ENCODE results near the gene MOB3B. TPM values are rescaled to one million over a fixed set of nuclear protein-coding genes. Genes with fewer than 3 reads are reported as not detected.

MOB3B gene
- total RNA-seq, 2 experiments from 2014 or later = 0.25 to 0.30 TPM

DNA sequence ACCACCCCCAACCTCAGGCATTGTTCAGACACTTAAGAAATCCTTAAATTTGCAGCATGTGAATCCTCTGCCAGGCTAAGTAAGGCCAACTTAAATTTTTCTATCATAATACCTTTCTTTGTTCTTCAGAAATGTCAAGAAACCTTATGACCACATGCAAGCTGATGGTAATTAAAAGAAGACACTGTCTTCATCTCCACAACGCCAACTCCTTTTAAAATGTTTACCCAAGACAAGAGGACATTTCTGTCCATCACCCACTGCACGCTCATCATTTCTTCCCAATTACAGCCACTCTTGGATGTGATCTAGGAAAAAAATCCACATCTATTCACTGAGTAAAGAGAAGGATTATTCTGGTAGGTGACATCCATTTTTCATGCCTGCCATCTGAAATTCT lies 11.6 kb downstream of the MOB3B start:
- H3K27me3 Mint-ChIP-seq = no peaks in the 10 kb centered on the region
- H3K4me1 Mint-ChIP-seq (ENCODE audit: low read depth) = no peaks in the 10 kb centered on the region
- DNase-seq = no peak
- Histone ChIP-seq H3K27me3 (ENCODE audit: control insufficient read depth in 1 of 2, insufficient read depth in 2 of 2, low read length in 2 of 2) (no peaks in the 10 kb centered on the region), H3K36me3 (ENCODE audit: insufficient read depth, low read length) (no peaks in the 10 kb centered on the region), H3K27ac (ENCODE audit: low read depth in 1 of 2, low read length in 2 of 2) (no peak overlapping the region), H3K4me3 (ENCODE audit: low read length) (no peak overlapping the region), H3K4me1 (ENCODE audit: insufficient read depth, low read length) (no peaks in the 10 kb centered on the region), H3K9me3 (ENCODE audit: control insufficient read depth in 1 of 2, insufficient read depth in 1 of 2, low read length in 2 of 2) (no peaks in the 10 kb centered on the region)
- POLR2A ChIA-PET = no interaction called here
- H3K4me3 Mint-ChIP-seq = no peak overlapping the region
- no peak overlapping the region for H3K27ac Mint-ChIP-seq
- CTCF ChIA-PET = no interaction called here
- no peak for ATAC-seq (ENCODE audit: poor library complexity)
- no peaks in the 10 kb centered on the region for H3K36me3 Mint-ChIP-seq (ENCODE audit: low read depth)
- H3K9me3 Mint-ChIP-seq = no peaks in the 10 kb centered on the region
- TF ChIP-seq, protein P1, sequence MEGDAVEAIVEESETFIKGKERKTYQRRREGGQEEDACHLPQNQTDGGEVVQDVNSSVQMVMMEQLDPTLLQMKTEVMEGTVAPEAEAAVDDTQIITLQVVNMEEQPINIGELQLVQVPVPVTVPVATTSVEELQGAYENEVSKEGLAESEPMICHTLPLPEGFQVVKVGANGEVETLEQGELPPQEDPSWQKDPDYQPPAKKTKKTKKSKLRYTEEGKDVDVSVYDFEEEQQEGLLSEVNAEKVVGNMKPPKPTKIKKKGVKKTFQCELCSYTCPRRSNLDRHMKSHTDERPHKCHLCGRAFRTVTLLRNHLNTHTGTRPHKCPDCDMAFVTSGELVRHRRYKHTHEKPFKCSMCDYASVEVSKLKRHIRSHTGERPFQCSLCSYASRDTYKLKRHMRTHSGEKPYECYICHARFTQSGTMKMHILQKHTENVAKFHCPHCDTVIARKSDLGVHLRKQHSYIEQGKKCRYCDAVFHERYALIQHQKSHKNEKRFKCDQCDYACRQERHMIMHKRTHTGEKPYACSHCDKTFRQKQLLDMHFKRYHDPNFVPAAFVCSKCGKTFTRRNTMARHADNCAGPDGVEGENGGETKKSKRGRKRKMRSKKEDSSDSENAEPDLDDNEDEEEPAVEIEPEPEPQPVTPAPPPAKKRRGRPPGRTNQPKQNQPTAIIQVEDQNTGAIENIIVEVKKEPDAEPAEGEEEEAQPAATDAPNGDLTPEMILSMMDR (IDR thresholded peaks at IDR 0.05) = no peak
- intact Hi-C loops (cut with DNase I, micrococcal nuclease) = no loop called here

DNA sequence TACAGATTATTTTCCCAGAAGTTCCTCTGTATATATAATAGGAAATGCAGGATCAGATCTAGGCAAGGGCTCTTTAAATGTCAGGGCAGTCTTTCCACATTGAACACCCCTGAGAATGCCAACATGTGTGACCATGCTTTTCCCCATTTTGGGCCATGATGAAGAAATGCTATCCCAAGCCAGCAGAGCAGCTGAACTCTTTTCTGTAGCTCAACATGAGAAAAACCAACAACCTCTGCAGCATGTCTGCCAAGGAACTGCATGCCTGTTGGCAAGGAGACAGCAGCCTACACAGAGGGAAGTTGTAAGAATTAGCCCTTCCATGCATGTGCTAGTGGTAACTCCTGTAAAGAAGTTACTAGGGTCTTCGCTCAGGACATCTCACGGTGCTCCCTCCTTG lies 15.1 kb downstream of the MOB3B start:
- CTCF ChIA-PET = no interaction called here
- intact Hi-C loops (cut with DNase I, micrococcal nuclease) = no loop called here
- Histone ChIP-seq H3K27ac (ENCODE audit: low read depth in 1 of 2, low read length in 2 of 2) (no peak overlapping the region), H3K36me3 (ENCODE audit: insufficient read depth, low read length) (no peaks in the 10 kb centered on the region), H3K27me3 (ENCODE audit: control insufficient read depth in 1 of 2, insufficient read depth in 2 of 2, low read length in 2 of 2) (no peaks in the 10 kb centered on the region), H3K9me3 (ENCODE audit: control insufficient read depth in 1 of 2, insufficient read depth in 1 of 2, low read length in 2 of 2) (no peaks in the 10 kb centered on the region), H3K4me3 (ENCODE audit: low read length) (no peak overlapping the region), H3K4me1 (ENCODE audit: insufficient read depth, low read length) (no peaks in the 10 kb centered on the region)
- no peaks in the 10 kb centered on the region for H3K4me1 Mint-ChIP-seq (ENCODE audit: low read depth)
- no peak for ATAC-seq (ENCODE audit: poor library complexity)
- no peak overlapping the region for H3K4me3 Mint-ChIP-seq
- H3K36me3 Mint-ChIP-seq (ENCODE audit: low read depth) = no peaks in the 10 kb centered on the region
- POLR2A ChIA-PET = no interaction called here
- no peaks in the 10 kb centered on the region for H3K27me3 Mint-ChIP-seq
- DNase-seq = no peak
- H3K9me3 Mint-ChIP-seq = no peaks in the 10 kb centered on the region
- TF ChIP-seq, protein P1 (IDR thresholded peaks at IDR 0.05) = no peak
- no peak overlapping the region for H3K27ac Mint-ChIP-seq

DNA sequence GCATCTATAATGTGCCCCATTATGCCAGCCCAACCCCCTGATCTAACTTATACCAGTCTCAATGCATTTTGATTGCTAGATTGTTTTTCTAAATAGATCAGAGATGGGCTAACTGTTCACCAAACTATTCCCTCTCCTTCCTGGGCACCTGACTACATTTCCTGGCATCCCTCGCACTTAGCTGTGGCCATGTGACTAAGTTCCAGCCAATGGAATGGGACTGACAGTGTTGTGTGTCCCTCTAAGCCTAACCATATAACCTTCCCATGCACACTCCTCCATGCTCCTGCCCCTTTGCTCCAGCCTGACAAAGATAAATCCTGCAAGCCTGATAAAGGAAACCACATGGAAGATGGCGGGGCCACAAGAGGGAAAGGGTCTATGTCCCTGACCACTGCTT lies 17.8 kb downstream of the MOB3B start:
- CTCF ChIA-PET = interaction anchor here (1.1 kb wide), 1 partner anchor 18 kb away, joined by 3 read pairs; the partner anchor contains the start of gene MOB3B
- POLR2A ChIA-PET = no interaction called here

More for the DNA sequence above, 17.8 kb downstream of the MOB3B start:
- DNase-seq = no peak
- Histone ChIP-seq H3K4me3 (ENCODE audit: low read length) (no peak overlapping the region), H3K27me3 (ENCODE audit: control insufficient read depth in 1 of 2, insufficient read depth in 2 of 2, low read length in 2 of 2) (no peaks in the 10 kb centered on the region), H3K4me1 (ENCODE audit: insufficient read depth, low read length) (no peaks in the 10 kb centered on the region), H3K27ac (ENCODE audit: low read depth in 1 of 2, low read length in 2 of 2) (no peak overlapping the region), H3K36me3 (ENCODE audit: insufficient read depth, low read length) (no peaks in the 10 kb centered on the region), H3K9me3 (ENCODE audit: control insufficient read depth in 1 of 2, insufficient read depth in 1 of 2, low read length in 2 of 2) (no peaks in the 10 kb centered on the region)
- Mint-ChIP-seq H3K4me3 (no peak overlapping the region), H3K36me3 (ENCODE audit: low read depth) (no peaks in the 10 kb centered on the region), H3K27me3 (no peaks in the 10 kb centered on the region), H3K9me3 (no peaks in the 10 kb centered on the region), H3K4me1 (ENCODE audit: low read depth) (no peaks in the 10 kb centered on the region), H3K27ac (no peak overlapping the region)
- intact Hi-C loops (cut with DNase I, micrococcal nuclease) = no loop called here
- ATAC-seq (ENCODE audit: poor library complexity) = no peak
- TF ChIP-seq, protein P1 (IDR thresholded peaks at IDR 0.05) = no peak
